Panc1 (cell line): Measurements from ENCODE around the gene SLC22A3. TPM values are rescaled to one million over a fixed set of nuclear protein-coding genes. Genes with fewer than 3 reads are reported as not detected.

ENCODE experiments used
- ATAC-seq: fragments of 200-7000 bp; cut with Tn5 transposase; 2 replicates; pipeline ENCODE4 v1.9.1; 2020; ENCODE audit warnings: mild to moderate bottlenecking, moderate library complexity
- BruUV-seq: library from RNA; stranded (reverse); fragments of 400-500 nt; replicated peaks from 2 replicates; lab custom pipeline; 2021; lab: Mats Ljungman, UMichigan
- CTCF ChIA-PET: fragments of 300-600 bp; sonication (Branson Sonifier 250); formaldehyde crosslinking; loops from one replicate; lab custom pipeline; 2022; ENCODE audit warnings: antibody characterized with exemption; lab: Charles Lee
- POLR2A ChIA-PET: fragments of 300-600 bp; sonication (Branson Sonifier 250); formaldehyde crosslinking; loops from one replicate; lab custom pipeline; 2022; ENCODE audit warnings: antibody characterized with exemption; lab: Charles Lee
- DNase-seq: peaks from one replicate; pipeline ENCODE4 v3.0.0-alpha.2; 2010; ENCODE audit warnings: low read depth, low spot score
- H3K27ac ChIP-seq: 2 replicates; pipeline ENCODE4 v1.5.1; 2011; ENCODE audit warnings: mild to moderate bottlenecking, low read length, inconsistent platforms
- H3K27me3 ChIP-seq: fragments of 200-500 bp; sonication (Bioruptor generic); 2 replicates; pipeline ENCODE4 v1.6.0; 2014; ENCODE audit warnings: low read length, inconsistent platforms; ENCODE audit not compliant: control insufficient read depth, insufficient read depth
- H3K36me3 ChIP-seq: fragments of 200-500 bp; sonication (Bioruptor generic); 2 replicates; pipeline ENCODE4 v1.5.1; 2014; ENCODE audit warnings: inconsistent platforms, mild to moderate bottlenecking, low read length, moderate library complexity; ENCODE audit not compliant: control insufficient read depth, insufficient read depth
- H3K4me1 ChIP-seq: 2 replicates; pipeline ENCODE4 v1.5.1; 2011; ENCODE audit warnings: inconsistent platforms, mild to moderate bottlenecking, low read length, moderate library complexity; ENCODE audit not compliant: control insufficient read depth, insufficient read depth
- H3K4me3 ChIP-seq, 2 experiments: 2 replicates each; pipeline ENCODE4 v1.5.1; 2011 to 2012; ENCODE audit warnings: low read depth in 2 of 2, low read length in 2 of 2, mild to moderate bottlenecking in 2 of 2, inconsistent platforms in 1 of 2, moderate library complexity in 1 of 2
- H3K9me3 ChIP-seq: fragments of 200-500 bp; sonication (Bioruptor generic); 2 replicates; pipeline ENCODE4 v1.5.1; 2014; ENCODE audit warnings: low read depth, mild to moderate bottlenecking, inconsistent platforms, low read length, moderate library complexity; ENCODE audit not compliant: control insufficient read depth, insufficient read depth
- CTCF ChIP-seq: fragments of 450-650 bp; IDR thresholded peaks from 2 replicates; pipeline ENCODE4 v1.5.1; 2017; ENCODE audit warnings: mild to moderate bottlenecking
- POLR2AphosphoS5 ChIP-seq: IDR thresholded peaks from 2 replicates; pipeline ENCODE4 v1.6.1; 2012; ENCODE audit warnings: mild to moderate bottlenecking, low read depth, low read length, moderate library complexity
- REST ChIP-seq, 2 experiments: IDR thresholded peaks; 2 replicates each; pipeline ENCODE4 v1.6.1; 2011 to 2012; ENCODE audit warnings: low read depth in 2 of 2, control low read depth in 1 of 2, low read length in 1 of 2, mild to moderate bottlenecking in 1 of 2, moderate library complexity in 1 of 2; ENCODE audit not compliant: insufficient read depth in 1 of 2
- SIN3A ChIP-seq: IDR thresholded peaks from 2 replicates; pipeline ENCODE4 v1.6.1; 2012; ENCODE audit warnings: low read depth, mild to moderate bottlenecking, low read length, moderate library complexity, borderline replicate concordance; ENCODE audit not compliant: insufficient read depth
- TCF7L2 ChIP-seq: IDR thresholded peaks from 2 replicates; pipeline ENCODE4 v1.6.1; 2011; ENCODE audit warnings: mild to moderate bottlenecking, low read depth, low read length, inconsistent platforms
- in situ Hi-C: cut with HindIII; loops from 2 replicates; pipeline ENCODE4 v1.10.0; 2016; ENCODE audit warnings: low sequenced_read_pairs, low pct_unique_long_range_greater_than_20kb
- intact Hi-C: fragments of 100-400 bp; cut with micrococcal nuclease; formaldehyde crosslinking; loops from one replicate; pipeline ENCODE4 v1.10.0; 2022; ENCODE audit not compliant: unreplicated experiment
- total RNA-seq: library from RNA; stranded (reverse); gene quantifications from one replicate; pipeline ENCODE4 v1.2.1, GENCODE V29; 2021; ENCODE audit not compliant: unreplicated experiment

The SLC22A3 gene
- total RNA-seq, 1 experiment from 2014 or later, result not detected

GRCh38 chr6:160457823-160458222, 109.6 kb downstream of the SLC22A3 start:
- no peak overlapping the region for H3K4me3 ChIP-seq
- no peaks in the 10 kb centered on the region for H3K27me3 ChIP-seq
- in situ Hi-C loops, result no loop called here
- CTCF ChIA-PET, result no interaction called here
- ATAC-seq (no peak), DNase-seq (no peak)
- BruUV-seq, result no TSS peak
- intact Hi-C loops, result loop anchor here (5.0 to 10.0 kb wide), 2 partner anchors 371 to 593 kb away; no protein-coding TSS in a partner anchor
- H3K9me3 ChIP-seq, result no peaks in the 10 kb centered on the region
- no peak overlapping the region for H3K27ac ChIP-seq
- POLR2A ChIA-PET, result no interaction called here
- TF ChIP-seq TCF7L2 (no peak), REST (IDR thresholded peaks at IDR 0.05; ENCODE audit: insufficient read depth in 1 of 2, low read depth in 2 of 2, low read length in 1 of 2) (no peak), CTCF (no peak), SIN3A (no peak), POLR2AphosphoS5 (no peak)
- H3K4me1 ChIP-seq, result no peaks in the 10 kb centered on the region
- H3K36me3 ChIP-seq, result no peaks in the 10 kb centered on the region

- no TSS peak for BruUV-seq
- DNase-seq (no peak), ATAC-seq (no peak)
- ChIA-PET CTCF (no interaction called here), POLR2A (no interaction called here)
- no peak for TF ChIP-seq POLR2AphosphoS5
- TF ChIP-seq TCF7L2, result no peak
- in situ Hi-C loops (no loop called here), intact Hi-C loops (no loop called here)
- Histone ChIP-seq H3K27me3 (no peaks in the 10 kb centered on the region), H3K4me1 (no peaks in the 10 kb centered on the region), H3K9me3 (no peaks in the 10 kb centered on the region), H3K36me3 (no peaks in the 10 kb centered on the region), H3K27ac (no peak overlapping the region), H3K4me3 (no peak overlapping the region)
Observed at GRCh38 chr6:160461641-160462040, 113.5 kb downstream of the SLC22A3 start.

DNA sequence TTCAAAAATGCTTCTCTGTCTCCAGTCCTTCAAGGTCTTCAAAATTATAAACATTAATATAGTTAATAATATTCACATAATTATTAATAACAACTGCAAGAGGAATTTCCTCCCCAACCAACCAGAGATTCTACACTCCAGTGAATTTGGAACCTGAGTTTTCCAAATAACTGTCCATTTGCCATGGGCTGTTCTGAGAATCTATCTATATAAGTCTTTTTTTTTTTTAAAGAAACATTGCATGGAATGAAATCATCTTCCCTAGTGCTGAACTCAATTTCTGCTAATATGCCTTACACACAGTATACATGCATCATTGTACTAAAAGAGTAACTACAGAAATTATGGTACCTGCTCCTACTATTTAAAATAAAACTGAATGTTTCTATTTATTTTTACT, 113.9 kb downstream of the SLC22A3 start:
- Histone ChIP-seq H3K9me3 (no peaks in the 10 kb centered on the region), H3K4me3 (no peak overlapping the region), H3K27me3 (no peaks in the 10 kb centered on the region), H3K36me3 (no peaks in the 10 kb centered on the region), H3K27ac (no peak overlapping the region), H3K4me1 (no peaks in the 10 kb centered on the region)
- no TSS peak for BruUV-seq
- no peak for DNase-seq
- TF ChIP-seq SIN3A (no peak), CTCF (no peak)
- no peak for ATAC-seq
- ChIA-PET POLR2A (no interaction called here), CTCF (no interaction called here)
- intact Hi-C loops, result no loop called here
- in situ Hi-C loops, result no loop called here
